Lower lobe of right lung (tissue), 2 donors: ENCODE data around the gene SULT1A2. TPM values are rescaled to one million over a fixed set of nuclear protein-coding genes. Genes with fewer than 3 reads are reported as not detected.

Source experiments
- ATAC-seq, 2 donors: fragments of 200-7000 bp; cut with Tn5 transposase; one replicate each; pipeline ENCODE4 v1.9.1; 2020 to 2022; ENCODE audit warnings: mild to moderate bottlenecking in 2 of 2, moderate library complexity in 2 of 2
- DNase-seq: peaks from one replicate; pipeline ENCODE4 v3.0.0-alpha.2; 2020
- H3K27ac ChIP-seq: fragments of 200-600 bp; one replicate; pipeline ENCODE4 v1.8.0; 2022
- H3K27me3 ChIP-seq: fragments of 200-600 bp; one replicate; pipeline ENCODE4 v1.8.0; 2022; ENCODE audit warnings: low read depth
- H3K36me3 ChIP-seq: fragments of 200-600 bp; one replicate; pipeline ENCODE4 v1.8.0; 2022; ENCODE audit warnings: mild to moderate bottlenecking
- H3K4me1 ChIP-seq: fragments of 200-600 bp; one replicate; pipeline ENCODE4 v1.8.0; 2022
- H3K4me3 ChIP-seq: fragments of 200-600 bp; one replicate; pipeline ENCODE4 v1.8.0; 2022; ENCODE audit warnings: mild to moderate bottlenecking
- H3K9me3 ChIP-seq: fragments of 200-600 bp; one replicate; pipeline ENCODE4 v1.8.0; 2022
- intact Hi-C: fragments of 100-400 bp; cut with DNase I; formaldehyde crosslinking; loops from one replicate; pipeline ENCODE4 v1.11.0; 2022
- total RNA-seq: library from RNA; stranded (reverse); fragmentation: NEBNext Ultra II Directional; extraction: Animal tissue kit (Norgen Biotek cat#: 25700); gene quantifications from one replicate; pipeline ENCODE4 v1.2.1, GENCODE V29; 2021
- TF ChIP-seq, protein P1 (sequence below): fragments of 200-600 bp; IDR thresholded peaks from one replicate; pipeline ENCODE4 v1.8.0; 2022; ENCODE audit warnings: antibody characterized with exemption, mild to moderate bottlenecking
- donor health status: DM: no; HTN: yes; CAD: no; lungs with severe emphysema.

SULT1A2 gene
- total RNA-seq, 1 donor from 2014 or later = 10.3 TPM

DNA sequence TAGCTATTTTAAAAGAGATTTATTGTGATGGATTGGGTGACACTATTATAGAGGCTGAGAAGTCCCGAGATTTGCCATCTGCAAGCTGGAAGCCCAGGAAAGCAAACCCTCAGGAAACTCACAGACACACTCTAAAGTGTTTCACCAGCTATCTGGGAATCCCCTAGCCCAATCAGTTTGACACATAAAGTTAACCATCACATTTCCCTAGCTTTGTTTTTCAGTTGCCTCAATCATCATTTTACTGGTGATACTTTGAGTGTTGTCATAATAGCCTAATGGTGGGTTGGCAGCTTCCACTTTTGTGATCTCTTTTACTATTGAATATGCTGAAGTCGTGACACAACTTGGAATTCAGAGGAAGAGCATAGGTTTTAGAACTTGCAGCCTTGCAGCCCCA lies 41.3 kb downstream of the SULT1A2 start:
- H3K36me3 ChIP-seq = peaks cover 22% of the 10 kb centered on the region
- no peaks in the 10 kb centered on the region for H3K9me3 ChIP-seq
- ATAC-seq = no peak
- no peak overlapping the region for H3K27ac ChIP-seq
- no peak overlapping the region for H3K4me3 ChIP-seq
- H3K27me3 ChIP-seq = no peaks in the 10 kb centered on the region
- intact Hi-C loops = no loop called here
- H3K4me1 ChIP-seq = peaks cover 24% of the 10 kb centered on the region
- TF ChIP-seq, protein P1, sequence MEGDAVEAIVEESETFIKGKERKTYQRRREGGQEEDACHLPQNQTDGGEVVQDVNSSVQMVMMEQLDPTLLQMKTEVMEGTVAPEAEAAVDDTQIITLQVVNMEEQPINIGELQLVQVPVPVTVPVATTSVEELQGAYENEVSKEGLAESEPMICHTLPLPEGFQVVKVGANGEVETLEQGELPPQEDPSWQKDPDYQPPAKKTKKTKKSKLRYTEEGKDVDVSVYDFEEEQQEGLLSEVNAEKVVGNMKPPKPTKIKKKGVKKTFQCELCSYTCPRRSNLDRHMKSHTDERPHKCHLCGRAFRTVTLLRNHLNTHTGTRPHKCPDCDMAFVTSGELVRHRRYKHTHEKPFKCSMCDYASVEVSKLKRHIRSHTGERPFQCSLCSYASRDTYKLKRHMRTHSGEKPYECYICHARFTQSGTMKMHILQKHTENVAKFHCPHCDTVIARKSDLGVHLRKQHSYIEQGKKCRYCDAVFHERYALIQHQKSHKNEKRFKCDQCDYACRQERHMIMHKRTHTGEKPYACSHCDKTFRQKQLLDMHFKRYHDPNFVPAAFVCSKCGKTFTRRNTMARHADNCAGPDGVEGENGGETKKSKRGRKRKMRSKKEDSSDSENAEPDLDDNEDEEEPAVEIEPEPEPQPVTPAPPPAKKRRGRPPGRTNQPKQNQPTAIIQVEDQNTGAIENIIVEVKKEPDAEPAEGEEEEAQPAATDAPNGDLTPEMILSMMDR = no peak
- no peak for DNase-seq

- intact Hi-C loops = no loop called here
- peak overlapping the region; percentile 98 for H3K27ac ChIP-seq
- peaks cover 22% of the 10 kb centered on the region for H3K36me3 ChIP-seq
- TF ChIP-seq, protein P1 = no peak
- peaks cover 24% of the 10 kb centered on the region for H3K4me1 ChIP-seq
- ATAC-seq (no peak), DNase-seq (no peak)
- H3K9me3 ChIP-seq = no peaks in the 10 kb centered on the region
- peak overlapping the region; percentile 80 for H3K4me3 ChIP-seq
- H3K27me3 ChIP-seq = no peaks in the 10 kb centered on the region
Observed at GRCh38 chr16:28554634-28555423, 42.0 kb downstream of the SULT1A2 start.

- DNase-seq (peak; percentile 94), ATAC-seq (peak; percentile 96 to 98)
- H3K4me3 ChIP-seq = peak within 1 kb of the TSS; percentile 80
- peaks cover 21% of the 10 kb centered on the region for H3K36me3 ChIP-seq
- no peaks in the 10 kb centered on the region for H3K9me3 ChIP-seq
- no peaks in the 10 kb centered on the region for H3K27me3 ChIP-seq
- peak within 1 kb of the TSS; percentile 98 for H3K27ac ChIP-seq
- intact Hi-C loops = no loop called here
- TF ChIP-seq, protein P1 = peak; percentile 56
- H3K4me1 ChIP-seq = peaks cover 24% of the 10 kb centered on the region
Observed at GRCh38 chr16:28553776-28554633, 42.8 kb downstream of the SULT1A2 start, which contains the start of gene SGF29. TSS of gene SGF29 (plus strand) at chr16:28553920. CDS start at chr16:28581070, 27,150 bp downstream.

DNA sequence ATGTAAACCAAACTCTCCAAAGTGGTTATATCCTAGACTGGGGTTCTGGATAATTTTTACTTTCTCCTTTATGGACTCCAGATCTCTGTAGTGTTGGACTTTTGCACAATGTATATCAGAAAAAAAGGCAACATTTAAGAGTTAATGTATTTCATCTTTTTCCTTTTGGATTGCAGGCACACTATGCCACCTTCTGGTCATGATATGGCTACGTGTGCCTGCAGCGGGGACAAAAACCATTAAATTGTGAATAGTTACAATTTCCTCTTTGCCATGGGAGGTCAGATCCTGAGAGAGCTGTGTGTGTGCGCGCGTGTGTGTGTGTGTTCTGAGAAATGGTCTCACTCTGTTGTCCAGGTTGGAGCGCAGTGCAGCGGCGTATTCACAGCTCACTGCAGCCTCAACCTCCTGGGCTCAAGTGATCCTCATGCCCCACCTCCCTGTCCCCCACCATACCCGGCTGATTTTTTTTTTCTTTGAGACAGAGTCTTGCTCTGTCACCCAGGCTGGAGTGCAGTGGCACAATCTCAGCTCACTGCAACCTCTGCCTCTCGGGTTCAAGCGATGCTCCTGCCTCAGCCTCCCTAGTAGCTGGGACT lies 47.5 kb downstream of the SULT1A2 start:
- H3K4me3 ChIP-seq = no peak overlapping the region
- H3K4me1 ChIP-seq = peaks cover 8% of the 10 kb centered on the region
- intact Hi-C loops = no loop called here
- H3K9me3 ChIP-seq = no peaks in the 10 kb centered on the region
- DNase-seq (no peak), ATAC-seq (no peak)
- no peaks in the 10 kb centered on the region for H3K36me3 ChIP-seq
- TF ChIP-seq, protein P1 = peak; percentile 53
- no peaks in the 10 kb centered on the region for H3K27me3 ChIP-seq
- no peak overlapping the region for H3K27ac ChIP-seq

DNA sequence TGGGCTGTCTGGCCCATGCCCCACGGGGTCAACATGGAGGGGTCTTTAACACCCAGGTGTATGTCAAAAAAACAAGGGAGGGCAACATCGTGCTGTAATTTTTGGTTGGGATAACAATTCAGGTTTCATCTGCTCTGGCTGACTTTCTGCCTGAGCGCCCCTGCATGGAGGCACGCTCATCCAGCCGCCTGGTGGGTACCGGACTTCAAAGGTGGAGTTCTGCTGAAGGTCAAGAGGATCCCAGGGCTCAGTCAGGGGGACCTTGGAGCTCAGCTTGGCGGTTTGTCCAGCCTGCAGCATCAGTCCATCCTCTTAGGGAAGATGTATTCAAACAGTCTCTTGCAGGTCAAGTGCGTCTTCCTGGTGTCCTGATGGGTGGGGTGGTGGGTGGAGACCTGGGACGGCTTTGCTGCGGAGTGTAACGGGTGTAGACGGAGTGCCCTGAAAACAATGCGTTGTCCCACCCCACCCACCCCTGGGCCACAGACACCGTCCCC lies 48.5 kb downstream of the SULT1A2 start:
- Histone ChIP-seq H3K4me3 (no peak overlapping the region), H3K27me3 (no peaks in the 10 kb centered on the region), H3K9me3 (no peaks in the 10 kb centered on the region), H3K27ac (no peak overlapping the region), H3K36me3 (no peaks in the 10 kb centered on the region), H3K4me1 (peaks cover 4% of the 10 kb centered on the region)
- DNase-seq = no peak
- intact Hi-C loops = no loop called here
- ATAC-seq = no peak
- TF ChIP-seq, protein P1 = no peak
